AG09309 (cell line): ENCODE data around the gene PTPRU.

Source experiments
- DNase-seq: peaks from one replicate; pipeline ENCODE4 v3.0.0-alpha.2; 2010; ENCODE audit warnings: low read depth
- H3K4me3 ChIP-seq: 2 replicates; pipeline ENCODE4 v1.5.1; 2011; ENCODE audit warnings: mild to moderate bottlenecking, low read depth, low read length, moderate library complexity; ENCODE audit not compliant: control insufficient read depth
- TF ChIP-seq, protein P1 (sequence below): IDR thresholded peaks from 2 replicates; pipeline ENCODE4 v1.5.1; 2011; ENCODE audit warnings: mild to moderate bottlenecking, low read depth, low read length, inconsistent platforms; ENCODE audit not compliant: insufficient read depth, control insufficient read depth; ENCODE audit errors: missing control alignments

The PTPRU gene

GRCh38 chr1:29346576-29346975 lies 110.3 kb downstream of the PTPRU start:
- DNase-seq, result no peak
- TF ChIP-seq, protein P1, sequence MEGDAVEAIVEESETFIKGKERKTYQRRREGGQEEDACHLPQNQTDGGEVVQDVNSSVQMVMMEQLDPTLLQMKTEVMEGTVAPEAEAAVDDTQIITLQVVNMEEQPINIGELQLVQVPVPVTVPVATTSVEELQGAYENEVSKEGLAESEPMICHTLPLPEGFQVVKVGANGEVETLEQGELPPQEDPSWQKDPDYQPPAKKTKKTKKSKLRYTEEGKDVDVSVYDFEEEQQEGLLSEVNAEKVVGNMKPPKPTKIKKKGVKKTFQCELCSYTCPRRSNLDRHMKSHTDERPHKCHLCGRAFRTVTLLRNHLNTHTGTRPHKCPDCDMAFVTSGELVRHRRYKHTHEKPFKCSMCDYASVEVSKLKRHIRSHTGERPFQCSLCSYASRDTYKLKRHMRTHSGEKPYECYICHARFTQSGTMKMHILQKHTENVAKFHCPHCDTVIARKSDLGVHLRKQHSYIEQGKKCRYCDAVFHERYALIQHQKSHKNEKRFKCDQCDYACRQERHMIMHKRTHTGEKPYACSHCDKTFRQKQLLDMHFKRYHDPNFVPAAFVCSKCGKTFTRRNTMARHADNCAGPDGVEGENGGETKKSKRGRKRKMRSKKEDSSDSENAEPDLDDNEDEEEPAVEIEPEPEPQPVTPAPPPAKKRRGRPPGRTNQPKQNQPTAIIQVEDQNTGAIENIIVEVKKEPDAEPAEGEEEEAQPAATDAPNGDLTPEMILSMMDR, result no peak
- no peak overlapping the region for H3K4me3 ChIP-seq

- no peak overlapping the region for H3K4me3 ChIP-seq
- DNase-seq, result no peak
- TF ChIP-seq, protein P1, result no peak
These were observed 113.7 kb downstream of the PTPRU start for GRCh38 chr1:29349871-29350491.

- TF ChIP-seq, protein P1, result no peak
These were observed 116.5 kb downstream of the PTPRU start for GRCh38 chr1:29352719-29353420.

GRCh38 chr1:29354511-29355098 lies 118.3 kb downstream of the PTPRU start:
- H3K4me3 ChIP-seq, result no peak overlapping the region
- DNase-seq, result no peak
- TF ChIP-seq, protein P1, result no peak

More at GRCh38 chr1:29352719-29353420, 116.5 kb downstream of the PTPRU start:
- H3K4me3 ChIP-seq, result no peak overlapping the region
- DNase-seq, result no peak

DNA sequence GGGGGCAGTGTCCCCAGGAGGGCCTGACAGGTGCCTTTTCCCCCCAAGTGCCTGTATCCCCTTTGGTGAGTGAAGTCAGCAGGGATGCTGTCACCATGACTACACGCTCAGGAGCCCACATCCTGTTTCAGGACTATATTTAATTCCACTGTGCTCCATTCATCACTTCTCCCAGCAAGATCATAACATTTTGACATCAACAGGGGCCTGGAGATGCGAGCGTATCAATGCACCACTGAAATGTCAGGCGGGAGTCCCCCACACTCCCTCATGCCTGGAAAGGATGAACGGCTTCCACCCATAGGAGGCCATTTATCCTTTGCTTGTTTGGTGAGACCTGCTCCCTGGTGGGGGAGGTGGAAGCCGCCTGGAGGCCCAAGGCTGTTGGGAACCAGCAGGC lies 119.1 kb downstream of the PTPRU start:
- no peak for DNase-seq
- TF ChIP-seq, protein P1, result no peak
- H3K4me3 ChIP-seq, result no peak overlapping the region

GRCh38 chr1:29356663-29357062 lies 120.3 kb downstream of the PTPRU start:
- TF ChIP-seq, protein P1, result no peak
- no peak overlapping the region for H3K4me3 ChIP-seq
- no peak for DNase-seq
